C4-2B (cell line): ENCODE results near the gene C6orf89.

Experiments
- CTCF ChIP-seq: fragments of 450-650 bp; conservative IDR thresholded peaks from 2 replicates; pipeline ENCODE4 v1.5.1; 2017; ENCODE audit warnings: mild to moderate bottlenecking
- ZFX ChIP-seq: fragments of 450-650 bp; IDR thresholded peaks from 2 replicates; pipeline ENCODE4 v1.6.1; 2017

- TF ChIP-seq CTCF (no peak; the same call in 1 of the 2 replicates), ZFX (no peak)
These were observed 91.8 kb downstream of the C6orf89 start for GRCh38 chr6:36977470-36977941.
